K562 (cell line): ENCODE data around the gene DCLK1. TPM values are rescaled to one million over a fixed set of nuclear protein-coding genes. Genes with fewer than 3 reads are reported as not detected.

Experiments used
- ATAC-seq: fragments of 200-7000 bp; cut with Tn5 transposase; 3 replicates; pipeline ENCODE4 v1.9.1; 2020; ENCODE audit warnings: moderate library complexity
- BruUV-seq: library from RNA; stranded (reverse); fragments of 400-500 nt; replicated peaks from 2 replicates; lab custom pipeline; 2021; lab: Mats Ljungman, UMichigan
- CTCF ChIA-PET: fragments of 300-600 bp; formaldehyde crosslinking; extraction: SDS; loops from one replicate; lab custom pipeline; 2021; ENCODE audit warnings: low intra/inter-chr PET ratio; lab: Yijun Ruan, JAX
- POLR2A ChIA-PET: fragments of 300-600, 350-650 bp; sonication (Branson Sonifier 250); formaldehyde crosslinking; extraction: SDS; loops from one replicate; lab custom pipeline; 2021; ENCODE audit warnings: antibody characterized with exemption, inconsistent platforms; lab: Yijun Ruan, JAX
- DNase-seq, 4 experiments: peaks; one replicate each; pipeline versions ENCODE4 v3.0.0 to v3.0.0-alpha.2; 2011 to 2018; ENCODE audit warnings: low spot score in 3 of 4, mixed read lengths in 3 of 4; ENCODE audit errors: extremely low read depth in 1 of 4
- FAIRE-seq: peaks from 2 replicates; lab custom pipeline; 2011; peaks lifted over from hg19 to GRCh38; lab: Jason Lieb, UNC
- H2AFZ ChIP-seq: 2 replicates; pipeline ENCODE4 v1.6.0; 2011; ENCODE audit warnings: low read depth, low read length, control low read depth, inconsistent platforms
- H3K27ac ChIP-seq: fragments of 200-600 bp; 3 replicates; pipeline ENCODE4 v1.8.0; 2011; ENCODE audit warnings: low read depth, mild to moderate bottlenecking, control low read depth, inconsistent platforms, low read length, moderate library complexity, mixed read lengths; ENCODE audit errors: extremely low read depth
- H3K27me3 ChIP-seq, 2 experiments: fragments of 300-600 bp in 1 of 2; 2 replicates in 1 of 2; 3 replicates in 1 of 2; pipeline versions ENCODE4 v1.6.0 to v1.8.0; 2011; ENCODE audit warnings: inconsistent platforms in 2 of 2, low read length in 2 of 2, mild to moderate bottlenecking in 1 of 2, mixed read lengths in 1 of 2, moderate library complexity in 1 of 2; ENCODE audit not compliant: control insufficient read depth in 2 of 2, insufficient read depth in 2 of 2
- H3K36me3 ChIP-seq: fragments of 300-600 bp; 3 replicates; pipeline ENCODE4 v1.8.0; 2011; ENCODE audit warnings: mild to moderate bottlenecking, low read length, inconsistent platforms; ENCODE audit not compliant: control insufficient read depth, insufficient read depth
- H3K4me1 ChIP-seq, 2 experiments: fragments of 200-600 bp in 1 of 2; replicated peaks in 1 of 2; 2 replicates in 1 of 2; 3 replicates in 1 of 2; pipeline versions ENCODE4 v1.5.1 to v1.8.0; 2011; ENCODE audit warnings: inconsistent platforms in 2 of 2, low read length in 2 of 2, mild to moderate bottlenecking in 1 of 2, mixed read lengths in 1 of 2, moderate library complexity in 1 of 2; ENCODE audit not compliant: control insufficient read depth in 2 of 2, insufficient read depth in 2 of 2
- H3K4me2 ChIP-seq: 2 replicates; pipeline ENCODE4 v1.6.1; 2011; ENCODE audit warnings: low read length, control low read depth, inconsistent platforms, mixed read lengths; ENCODE audit not compliant: insufficient read depth
- H3K4me3 ChIP-seq: fragments of 200-600 bp; sonication (generic), shearing (Covaris generic); 2 replicates; pipeline ENCODE4 v1.5.1; 2016; ENCODE audit warnings: control low read depth, inconsistent platforms
- H3K79me2 ChIP-seq: fragments of 200-600 bp; 3 replicates; pipeline ENCODE4 v1.8.0; 2011; ENCODE audit warnings: low read length, inconsistent platforms; ENCODE audit not compliant: control insufficient read depth, insufficient read depth
- H3K9ac ChIP-seq, 2 experiments: 2 replicates each; pipeline versions ENCODE4 v1.6.0 to v1.6.1; 2011; ENCODE audit warnings: low read depth in 2 of 2, low read length in 2 of 2, control low read depth in 1 of 2, inconsistent platforms in 1 of 2, mild to moderate bottlenecking in 1 of 2, mixed read lengths in 1 of 2; ENCODE audit not compliant: insufficient read depth in 1 of 2
- H3K9me1 ChIP-seq: one replicate; pipeline ENCODE4 v1.6.0; 2011; ENCODE audit warnings: inconsistent platforms, mild to moderate bottlenecking, low read length, moderate library complexity; ENCODE audit not compliant: control insufficient read depth, insufficient read depth
- H3K9me3 ChIP-seq: replicated peaks from 2 replicates; pipeline ENCODE4 v1.5.1; 2011; ENCODE audit warnings: low read depth, low read length, inconsistent platforms; ENCODE audit not compliant: control insufficient read depth, insufficient read depth
- H4K20me1 ChIP-seq: replicated peaks from 2 replicates; pipeline ENCODE4 v1.6.1; 2011; ENCODE audit warnings: low read length, inconsistent platforms, mixed read lengths; ENCODE audit not compliant: control insufficient read depth, insufficient read depth
- ARID3B ChIP-seq: fragments of 250-450 bp; sonication (Bioruptor Pico); IDR thresholded peaks from 2 replicates; pipeline ENCODE4 v1.4.0; 2020; ENCODE audit warnings: borderline replicate concordance
- BDP1 ChIP-seq: IDR thresholded peaks from 3 replicates; pipeline ENCODE4 v1.6.1; 2011; ENCODE audit not compliant: insufficient read length, insufficient read depth
- CCNT2 ChIP-seq: IDR thresholded peaks from 2 replicates; pipeline ENCODE4 v1.6.1; 2011; ENCODE audit warnings: borderline replicate concordance, low read depth, mild to moderate bottlenecking, moderate library complexity, mixed read lengths, low read length; ENCODE audit not compliant: insufficient read length; ENCODE audit errors: extremely low read depth
- ESRRB ChIP-seq: fragments of 250-450 bp; sonication (Bioruptor Pico); IDR thresholded peaks from 2 replicates; pipeline ENCODE4 v1.5.0; 2020; ENCODE audit warnings: mild to moderate bottlenecking, moderate library complexity, borderline replicate concordance
- FOXK2 ChIP-seq, 2 experiments: fragments of 450-650 bp; IDR thresholded peaks in 1 of 2; conservative IDR thresholded peaks in 1 of 2; 2 replicates each; pipeline ENCODE4 v1.6.1; 2016; ENCODE audit warnings: low read depth in 2 of 2, mild to moderate bottlenecking in 1 of 2
- GABPB2 ChIP-seq: fragments of 250-450 bp; sonication (Bioruptor Pico); conservative IDR thresholded peaks from 2 replicates; pipeline ENCODE4 v1.5.1; 2021; ENCODE audit warnings: mild to moderate bottlenecking
- GTF2B ChIP-seq: IDR thresholded peaks from 2 replicates; pipeline ENCODE4 v1.6.1; 2011; ENCODE audit not compliant: insufficient read length; ENCODE audit errors: extremely low read depth
- LCOR ChIP-seq: sonication (generic); formaldehyde crosslinking; IDR thresholded peaks from 2 replicates; pipeline ENCODE4 v1.8.0; 2022; ENCODE audit warnings: mild to moderate bottlenecking, missing genetic modification reagents
- NFIX ChIP-seq: fragments of 250-450 bp; sonication (Bioruptor Pico); IDR thresholded peaks from 2 replicates; pipeline ENCODE4 v1.4.0; 2020; ENCODE audit warnings: low read depth, mild to moderate bottlenecking, moderate library complexity
- PTBP1 ChIP-seq: fragments of 200-400 bp; formaldehyde crosslinking; IDR thresholded peaks from 2 replicates; pipeline ENCODE4 v1.6.1; 2017; ENCODE audit warnings: low read depth, low read length
- SMARCB1 ChIP-seq: IDR thresholded peaks from 2 replicates; pipeline ENCODE4 v1.6.1; 2011; ENCODE audit warnings: improper control_type of control experiment, low read depth; ENCODE audit not compliant: insufficient read length
- THRB ChIP-seq: fragments of 450-650 bp; formaldehyde crosslinking; conservative IDR thresholded peaks from 2 replicates; pipeline ENCODE4 v1.4.0; 2022; ENCODE audit warnings: mild to moderate bottlenecking, missing genetic modification characterization
- ZFPM2 ChIP-seq: fragments of 250-450 bp; sonication (Bioruptor Pico); IDR thresholded peaks from 2 replicates; pipeline ENCODE4 v1.5.1; 2022; ENCODE audit warnings: mild to moderate bottlenecking
- ZNF282 ChIP-seq: sonication (generic); formaldehyde crosslinking; IDR thresholded peaks from 2 replicates; pipeline ENCODE4 v1.8.1; 2023; ENCODE audit warnings: missing genetic modification reagents
- WGBS: fragments of 100-300 bp; shearing (Covaris generic); methylation state at CpG from one replicate; pipeline ENCODE4 v1.1.6; 2016; ENCODE audit warnings: low coverage, mixed read lengths; ENCODE audit not compliant: insufficient coverage; ENCODE audit errors: missing lambda C conversion rate; 5-methylcytosine and 5-hydroxymethylcytosine counted together
- in situ Hi-C: fragments of 300-500 bp; cut with MboI; formaldehyde crosslinking; loops from 4 replicates; pipeline ENCODE4 v1.15.0; 2018; ENCODE audit warnings: inconsistent platforms, mixed read lengths
- intact Hi-C: fragments of 100-400 bp; cut with micrococcal nuclease; formaldehyde crosslinking; loops from 2 replicates; pipeline ENCODE4 v1.14.2; 2022
- polyA plus RNA-seq, 8 experiments: library from polyadenylated mRNA; depleted of rRNA in 4 of 8; stranded (reverse) in 5 of 8; unstranded in 3 of 8; fragments of >200 nt; fragmentation: Nextera tagmentation in 2 of 8; fragmentation: Illumina TruSeq in 1 of 8; extraction: Ambion mirVana in 2 of 8; extraction: Trizol in 1 of 8; gene quantifications; 2 replicates each; pipeline versions ENCODE4 v1.2.1 to v1.2.3, GENCODE V29; 2011 to 2014; ENCODE audit warnings: inconsistent platforms in 1 of 8, missing spikeins in 1 of 8
- total RNA-seq, 7 experiments: library from RNA; depleted of rRNA in 6 of 7; stranded (reverse); fragments of >200 nt in 6 of 7; fragmentation: Illumina TruSeq in 2 of 7; extraction: Trizol in 2 of 7; gene quantifications; 2 replicates each; pipeline versions ENCODE4 v1.2.1 to v1.2.3, GENCODE V29; 2011 to 2021; ENCODE audit warnings: low replicate concordance in 1 of 7

DCLK1 gene
- total and polyA plus RNA-seq, 9 of the 15 experiments (the other 6 are each of a cell fraction or from before 2014, with no cell fraction given) = 0.07 TPM; not detected in 8

DNA sequence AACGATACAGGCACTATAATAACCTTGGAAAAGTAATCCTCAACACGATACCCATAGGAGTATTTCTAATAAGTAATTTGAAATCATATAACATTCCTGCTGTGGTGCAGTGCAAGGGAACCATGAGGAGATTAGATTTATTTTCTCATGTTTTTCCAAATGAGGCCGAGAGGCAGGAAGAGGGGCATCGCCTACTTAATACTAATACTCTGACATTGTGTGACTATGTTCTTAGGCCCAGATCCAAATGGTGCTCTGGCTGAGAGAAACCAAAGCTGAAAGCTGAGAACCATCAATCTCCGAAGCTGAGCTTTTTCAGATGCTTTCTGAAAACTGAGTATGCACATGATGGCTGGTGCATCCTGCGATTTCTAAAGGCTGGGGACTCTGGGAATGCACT lies 406.7 kb downstream of the DCLK1 start:
- in situ Hi-C loops = no loop called here
- CTCF ChIA-PET = no interaction called here

More for the DNA sequence above, 406.7 kb downstream of the DCLK1 start:
- intact Hi-C loops = loop anchor here (5.0 kb wide), 1 partner anchor 562 kb away; no protein-coding TSS in a partner anchor
- Histone ChIP-seq H3K4me2 (no peak overlapping the region), H3K4me1 (no peaks in the 10 kb centered on the region), H3K27me3 (no peaks in the 10 kb centered on the region), H4K20me1 (no peaks in the 10 kb centered on the region), H3K27ac (no peak overlapping the region), H3K9me3 (no peaks in the 10 kb centered on the region), H3K36me3 (no peaks in the 10 kb centered on the region), H3K4me3 (no peak overlapping the region), H3K9me1 (no peaks in the 10 kb centered on the region), H2AFZ (no peak overlapping the region), H3K9ac (no peak overlapping the region), H3K79me2 (no peaks in the 10 kb centered on the region)
- POLR2A ChIA-PET = no interaction called here
- DNase-seq = no peak
- no peak for FAIRE-seq
- BruUV-seq = no TSS peak
- WGBS = 2% methylated on average over 6 of the region's 6 CpGs
- ATAC-seq = no peak
- TF ChIP-seq BDP1 (no peak), ZFPM2 (CRISPR knock-in tag) (no peak), THRB (CRISPR knock-in tag) (no peak), NFIX (CRISPR knock-in tag) (no peak), PTBP1 (no peak), ZNF282 (CRISPR knock-in tag) (no peak), ESRRB (no peak), LCOR (CRISPR knock-in tag) (no peak), SMARCB1 (no peak), FOXK2 (conservative IDR thresholded peaks at IDR 0.05 in 1 of 2, IDR thresholded peaks at IDR 0.05 in 1 of 2; ENCODE audit: low read depth in 2 of 2) (no peak), GABPB2 (no peak), GTF2B (no peak), ARID3B (CRISPR knock-in tag) (no peak), CCNT2 (no peak)
